A549 (cell line): ENCODE data around the gene GPR35. TPM values are rescaled to one million over a fixed set of nuclear protein-coding genes. Genes with fewer than 3 reads are reported as not detected.

Experiments
- ATAC-seq, 2 experiments: fragments of 200-7000 bp in 1 of 2; fragments of >200 bp in 1 of 2; cut with Nextera tagmentation in 1 of 2; cut with Tn5 transposase in 1 of 2; 3 replicates each; pipeline versions ENCODE4 v1.8.0 to v1.9.1; 2018 to 2020; ENCODE audit warnings: mild to moderate bottlenecking in 1 of 2, moderate library complexity in 1 of 2
- CTCF ChIA-PET: fragments of 300-600 bp; sonication (Branson Sonifier 250); formaldehyde crosslinking; extraction: SDS; loops from one replicate; lab custom pipeline; 2021; ENCODE audit warnings: antibody characterized with exemption, inconsistent platforms; lab: Yijun Ruan, JAX
- POLR2A ChIA-PET: fragments of 350-600 bp; formaldehyde crosslinking; extraction: SDS; loops from one replicate; lab custom pipeline; 2021; ENCODE audit warnings: antibody characterized with exemption, inconsistent platforms; lab: Yijun Ruan, JAX
- DNase-seq, 2 experiments: peaks; one replicate each; pipeline versions ENCODE4 v3.0.0 to v3.0.0-alpha.2; 2011 to 2016; ENCODE audit warnings: low read depth in 1 of 2, low spot score in 1 of 2
- FAIRE-seq: peaks from 2 replicates; lab custom pipeline; 2011; peaks lifted over from hg19 to GRCh38; lab: Jason Lieb, UNC
- H3K27ac ChIP-seq, 2 experiments: fragments of >200 bp; sonication (Bioruptor Twin); formaldehyde crosslinking; 3 replicates each; pipeline ENCODE4 v1.5.1; 2016 to 2017
- H3K4me1 ChIP-seq: fragments of >200 bp; sonication (Bioruptor Twin); formaldehyde crosslinking; 3 replicates; pipeline ENCODE4 v1.6.1; 2016
- H3K4me2 ChIP-seq: fragments of >200 bp; sonication (Bioruptor Twin); formaldehyde crosslinking; 3 replicates; pipeline ENCODE4 v1.6.1; 2016
- H3K4me3 ChIP-seq: fragments of >200 bp; sonication (Bioruptor Twin); formaldehyde crosslinking; 3 replicates; pipeline ENCODE4 v1.5.1; 2016
- H3K9me3 ChIP-seq: fragments of >200 bp; sonication (Bioruptor Twin); formaldehyde crosslinking; 3 replicates; pipeline ENCODE4 v1.6.1; 2016
- E2F6 ChIP-seq: IDR thresholded peaks from 2 replicates; pipeline ENCODE4 v1.6.1; 2012; ENCODE audit warnings: low read depth, borderline replicate concordance
- EHMT2 ChIP-seq: fragments of 200-600 bp; sonication (generic); IDR thresholded peaks from 2 replicates; pipeline ENCODE4 v1.6.1; 2016; ENCODE audit warnings: antibody characterized with exemption, low read depth, mild to moderate bottlenecking, moderate library complexity
- ESRRA ChIP-seq: fragments of 150-350 bp; IDR thresholded peaks from 2 replicates; pipeline ENCODE4 v1.6.1; 2014; ENCODE audit warnings: mild to moderate bottlenecking, low read length, borderline replicate concordance
- GATA3 ChIP-seq: IDR thresholded peaks from 2 replicates; pipeline ENCODE4 v1.6.1; 2012; ENCODE audit warnings: borderline replicate concordance
- HDAC2 ChIP-seq: fragments of 200-600 bp; sonication (generic); IDR thresholded peaks from 2 replicates; pipeline ENCODE4 v1.6.1; 2016
- HEYL ChIP-seq: fragments of 250-450 bp; sonication (Bioruptor Pico); IDR thresholded peaks from 2 replicates; pipeline ENCODE4 v1.8.0; 2021; ENCODE audit warnings: mild to moderate bottlenecking, moderate library complexity
- HMGXB4 ChIP-seq: fragments of 250-450 bp; sonication (Bioruptor Pico); IDR thresholded peaks from 2 replicates; pipeline ENCODE4 v1.5.0; 2021; ENCODE audit warnings: mild to moderate bottlenecking, moderate library complexity, borderline replicate concordance
- HOXB13 ChIP-seq: fragments of 250-450 bp; sonication (Bioruptor Pico); IDR thresholded peaks from 2 replicates; pipeline ENCODE4 v1.5.0; 2020; ENCODE audit warnings: low read depth, mild to moderate bottlenecking, moderate library complexity
- JUN ChIP-seq, 2 experiments: fragments of >200 bp; sonication (Bioruptor Twin); formaldehyde crosslinking; IDR thresholded peaks; 2 replicates in 1 of 2; 3 replicates in 1 of 2; pipeline ENCODE4 v1.6.1; 2016 to 2017
- KDM1A ChIP-seq: fragments of 200-600 bp; sonication (generic); IDR thresholded peaks from 2 replicates; pipeline ENCODE4 v1.6.1; 2016; ENCODE audit warnings: low read depth, mild to moderate bottlenecking
- KDM5A ChIP-seq: fragments of 200-600 bp; sonication (generic); IDR thresholded peaks from 2 replicates; pipeline ENCODE4 v1.6.1; 2016; ENCODE audit warnings: antibody characterized with exemption, mild to moderate bottlenecking
- MAFK ChIP-seq: fragments of 450-650 bp; IDR thresholded peaks from 2 replicates; pipeline ENCODE4 v1.6.1; 2014; ENCODE audit not compliant: partially characterized antibody
- MAZ ChIP-seq: fragments of 150-350 bp; IDR thresholded peaks from 2 replicates; pipeline ENCODE4 v1.6.1; 2014; ENCODE audit warnings: antibody characterized with exemption, low read depth, low read length, borderline replicate concordance
- NPAS2 ChIP-seq: fragments of 250-450 bp; sonication (Bioruptor Pico); IDR thresholded peaks from 2 replicates; pipeline ENCODE4 v1.8.0; 2022; ENCODE audit warnings: mild to moderate bottlenecking, moderate library complexity, borderline replicate concordance
- NR3C1 ChIP-seq: fragments of >200 bp; sonication (Bioruptor Twin); formaldehyde crosslinking; IDR thresholded peaks from 3 replicates; pipeline ENCODE4 v1.6.1; 2017
- PHF8 ChIP-seq: fragments of 200-600 bp; sonication (generic); IDR thresholded peaks from 2 replicates; pipeline ENCODE4 v1.6.1; 2016; ENCODE audit warnings: low read depth, mild to moderate bottlenecking, antibody characterized with exemption, moderate library complexity, borderline replicate concordance
- RNF2 ChIP-seq: fragments of 200-600 bp; sonication (generic); IDR thresholded peaks from 2 replicates; pipeline ENCODE4 v1.6.1; 2016; ENCODE audit warnings: low read depth, mild to moderate bottlenecking, antibody characterized with exemption, moderate library complexity, borderline replicate concordance
- USF2 ChIP-seq: fragments of 450-650 bp; IDR thresholded peaks from 2 replicates; pipeline ENCODE4 v1.6.1; 2014; ENCODE audit warnings: antibody characterized with exemption
- ZC3H11A ChIP-seq: fragments of 450-650 bp; IDR thresholded peaks from 2 replicates; pipeline ENCODE4 v1.6.1; 2014; ENCODE audit warnings: antibody characterized with exemption, mild to moderate bottlenecking
- ZFP36 ChIP-seq: fragments of 450-650 bp; IDR thresholded peaks from 2 replicates; pipeline ENCODE4 v1.6.1; 2014; ENCODE audit warnings: borderline replicate concordance; ENCODE audit not compliant: partially characterized antibody
- ZSCAN20 ChIP-seq: fragments of 250-450 bp; sonication (Bioruptor Pico); IDR thresholded peaks from 2 replicates; pipeline ENCODE4 v1.8.0; 2022; ENCODE audit warnings: mild to moderate bottlenecking, moderate library complexity
- WGBS: methylation state at CpG from one replicate; pipeline ENCODE4 v1.1.6; 2017; ENCODE audit errors: missing lambda C conversion rate; 5-methylcytosine and 5-hydroxymethylcytosine counted together
- polyA plus RNA-seq, 4 experiments: library from polyadenylated mRNA; depleted of rRNA in 3 of 4; stranded (reverse); fragments of >200 nt; fragmentation: RNase III in 1 of 4; extraction: RNeasy Plus Mini Kit Qiagen cat#74134 plus additional on column Dnase treatment in 1 of 4; gene quantifications; 2 replicates in 3 of 4; 3 replicates in 1 of 4; pipeline ENCODE4 v1.2.3, GENCODE V29; 2011 to 2017
- TF ChIP-seq, protein P1 (sequence below): fragments of 200-600 bp; sonication (generic); IDR thresholded peaks from 2 replicates; pipeline ENCODE4 v1.6.1; 2016; ENCODE audit warnings: antibody characterized with exemption, mild to moderate bottlenecking, moderate library complexity

Gene GPR35
- polyA plus RNA-seq, 2 of the 4 experiments (the other 2 are of a cell fraction) = 0.65 to 0.90 TPM

GRCh38 chr2:240622531-240623235, 2.6 kb upstream of the GPR35 start:
- Histone ChIP-seq H3K9me3 (no peaks in the 10 kb centered on the region), H3K4me2 (no peak overlapping the region), H3K27ac (no peak overlapping the region), H3K4me3 (no peak overlapping the region), H3K4me1 (no peaks in the 10 kb centered on the region)
- no peak for TF ChIP-seq MAFK
- no peak for TF ChIP-seq HEYL (CRISPR knock-in tag)
- TF ChIP-seq EHMT2 = no peak
- no peak for TF ChIP-seq JUN (IDR thresholded peaks at IDR 0.05)
- TF ChIP-seq KDM1A = no peak
- TF ChIP-seq ESRRA = no peak
- no peak for TF ChIP-seq HDAC2
- no peak for TF ChIP-seq USF2
- no peak for TF ChIP-seq E2F6
- TF ChIP-seq NR3C1 = no peak
- TF ChIP-seq HOXB13 (CRISPR knock-in tag) = no peak
- TF ChIP-seq ZC3H11A = no peak
- TF ChIP-seq MAZ = no peak
- TF ChIP-seq GATA3 = no peak
- TF ChIP-seq ZFP36 = no peak
- TF ChIP-seq, protein P1, sequence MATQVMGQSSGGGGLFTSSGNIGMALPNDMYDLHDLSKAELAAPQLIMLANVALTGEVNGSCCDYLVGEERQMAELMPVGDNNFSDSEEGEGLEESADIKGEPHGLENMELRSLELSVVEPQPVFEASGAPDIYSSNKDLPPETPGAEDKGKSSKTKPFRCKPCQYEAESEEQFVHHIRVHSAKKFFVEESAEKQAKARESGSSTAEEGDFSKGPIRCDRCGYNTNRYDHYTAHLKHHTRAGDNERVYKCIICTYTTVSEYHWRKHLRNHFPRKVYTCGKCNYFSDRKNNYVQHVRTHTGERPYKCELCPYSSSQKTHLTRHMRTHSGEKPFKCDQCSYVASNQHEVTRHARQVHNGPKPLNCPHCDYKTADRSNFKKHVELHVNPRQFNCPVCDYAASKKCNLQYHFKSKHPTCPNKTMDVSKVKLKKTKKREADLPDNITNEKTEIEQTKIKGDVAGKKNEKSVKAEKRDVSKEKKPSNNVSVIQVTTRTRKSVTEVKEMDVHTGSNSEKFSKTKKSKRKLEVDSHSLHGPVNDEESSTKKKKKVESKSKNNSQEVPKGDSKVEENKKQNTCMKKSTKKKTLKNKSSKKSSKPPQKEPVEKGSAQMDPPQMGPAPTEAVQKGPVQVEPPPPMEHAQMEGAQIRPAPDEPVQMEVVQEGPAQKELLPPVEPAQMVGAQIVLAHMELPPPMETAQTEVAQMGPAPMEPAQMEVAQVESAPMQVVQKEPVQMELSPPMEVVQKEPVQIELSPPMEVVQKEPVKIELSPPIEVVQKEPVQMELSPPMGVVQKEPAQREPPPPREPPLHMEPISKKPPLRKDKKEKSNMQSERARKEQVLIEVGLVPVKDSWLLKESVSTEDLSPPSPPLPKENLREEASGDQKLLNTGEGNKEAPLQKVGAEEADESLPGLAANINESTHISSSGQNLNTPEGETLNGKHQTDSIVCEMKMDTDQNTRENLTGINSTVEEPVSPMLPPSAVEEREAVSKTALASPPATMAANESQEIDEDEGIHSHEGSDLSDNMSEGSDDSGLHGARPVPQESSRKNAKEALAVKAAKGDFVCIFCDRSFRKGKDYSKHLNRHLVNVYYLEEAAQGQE = no peak
- no peak for TF ChIP-seq HMGXB4
- TF ChIP-seq KDM5A = no peak
- no peak for TF ChIP-seq ZSCAN20 (CRISPR knock-in tag)
- TF ChIP-seq RNF2 = no peak
- WGBS = 81% methylated on average over 22 of the region's 37 CpGs
- ChIA-PET POLR2A (no interaction called here), CTCF (interaction anchor here (0.7 to 1.7 kb wide), 4 partner anchors 10 to 228 kb away, joined by 3 to 5 read pairs (median 4); no protein-coding TSS in a partner anchor)
- ATAC-seq (no peak), DNase-seq (no peak), FAIRE-seq (no peak)

- no peak overlapping the region for H3K4me3 ChIP-seq
- H3K4me2 ChIP-seq = no peak overlapping the region
- ATAC-seq (peak in 1 of 2 experiments; percentile 9; a peak in 2 of 6 replicates), DNase-seq (no peak), FAIRE-seq (no peak)
- POLR2A ChIA-PET = no interaction called here
- H3K27ac ChIP-seq = no peak overlapping the region
- CTCF ChIA-PET = interaction anchor here (1.6 kb wide), 1 partner anchor 227 kb away, joined by 4 read pairs; no protein-coding TSS in a partner anchor
- no peaks in the 10 kb centered on the region for H3K9me3 ChIP-seq
- no peaks in the 10 kb centered on the region for H3K4me1 ChIP-seq
- TF ChIP-seq NPAS2 (CRISPR knock-in tag) (no peak), PHF8 (no peak)
- 77% methylated on average over 7 of the region's 10 CpGs for WGBS
Observed at GRCh38 chr2:240623531-240624010, 1.7 kb upstream of the GPR35 start.
